ENCODE results near the gene SLC25A30. TPM values are rescaled to one million over a fixed set of nuclear protein-coding genes. Genes with fewer than 3 reads are reported as not detected.

The SLC25A30 gene
- total RNA-seq, 5 donors from 2014 or later (not counting 1 experiment from before 2014, with no cell fraction given), result 19.5 to 25.9 (median 24.2) TPM

DNA sequence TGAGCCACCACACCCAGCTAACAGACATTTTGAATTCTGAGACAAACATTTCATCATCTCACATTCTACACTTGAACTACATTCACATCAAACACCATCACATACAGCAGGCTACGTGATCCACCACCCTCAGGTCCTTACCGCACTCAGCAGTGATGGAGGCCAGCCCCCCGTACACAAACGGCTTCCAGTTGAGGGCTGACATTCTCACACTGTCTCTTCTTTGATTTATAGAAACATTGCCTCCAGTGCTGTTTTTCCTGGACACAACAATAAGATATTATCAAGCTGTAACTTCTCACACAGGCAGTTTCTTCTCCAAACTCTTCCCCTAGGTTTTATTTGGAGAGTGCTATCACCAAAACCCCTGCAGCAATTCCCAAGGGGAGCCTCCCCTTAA is 7.0 kb downstream of the SLC25A30 start:
- Mint-ChIP-seq H3K27ac (no peak overlapping the region), H3K27me3 (no peaks in the 10 kb centered on the region), H3K4me3 (no peak overlapping the region), H3K36me3 (peaks cover 34% of the 10 kb centered on the region), H3K9me3 (no peaks in the 10 kb centered on the region), H3K4me1 (peaks cover 29 to 38% (median 32%) of the 10 kb centered on the region in 3 donors)
- ChIA-PET CTCF (interaction anchor here (0.5 to 1.1 kb wide), 4 partner anchors 51 to 364 kb away, joined by 3 to 4 read pairs (median 4); no protein-coding TSS in a partner anchor), POLR2A (no interaction called here)
- peaks cover 22 to 43% of the 10 kb centered on the region in 2 donors for H3K36me3 ChIP-seq (ENCODE audit: control insufficient read depth in 2 of 2, extremely low read depth in 1 of 2, insufficient read depth in 1 of 2, low read length in 1 of 2)
- no peaks in the 10 kb centered on the region for H3K9me3 ChIP-seq
- H3K27ac ChIP-seq (ENCODE audit: low read length), result no peak overlapping the region
- no peak for ATAC-seq (replicated peaks in 1 of 4)
- 100% methylated on average over 4 of the region's 4 CpGs for WGBS (ENCODE audit: insufficient coverage)
- DNase-seq, result no peak
- H3K4me1 ChIP-seq (ENCODE audit: control insufficient read depth in 1 of 2, extremely low read depth in 1 of 2, insufficient read depth in 2 of 2, low read length in 2 of 2), result peaks cover under 1 to 21% of the 10 kb centered on the region in 2 experiments
- H3K27me3 ChIP-seq (replicated peaks in 1 of 2; ENCODE audit: control insufficient read depth in 2 of 2, extremely low read depth in 1 of 2, insufficient read depth in 2 of 2, low read length in 1 of 2), result no peaks in the 10 kb centered on the region
- no peak overlapping the region for H3K4me3 ChIP-seq (ENCODE audit: control insufficient read depth in 1 of 2, extremely low read depth in 1 of 2, low read length in 1 of 2)

DNA sequence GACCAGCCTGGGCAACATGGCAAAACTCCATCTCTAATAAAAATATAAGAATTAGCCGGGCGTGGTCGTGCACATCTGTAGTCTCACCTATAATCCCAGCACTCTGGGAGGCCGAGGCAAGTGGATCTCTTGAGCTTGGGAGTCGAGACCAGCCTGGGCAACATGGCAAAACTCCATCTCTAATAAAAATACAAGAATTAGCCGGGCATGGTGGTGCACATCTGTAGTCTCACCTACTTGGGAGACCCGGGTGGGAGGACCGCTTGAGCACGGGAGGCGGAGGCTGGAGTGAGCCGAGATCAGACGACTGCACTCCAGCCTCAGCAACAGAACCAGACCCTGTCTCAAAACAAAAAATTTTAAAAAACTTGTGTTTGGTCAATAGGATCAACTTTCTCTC is 7.7 kb downstream of the SLC25A30 start:
- H3K9me3 ChIP-seq, result no peaks in the 10 kb centered on the region
- H3K4me1 Mint-ChIP-seq, result peaks cover 29 to 38% (median 32%) of the 10 kb centered on the region in 3 donors
- POLR2A ChIA-PET, result interaction anchor here in 1 of 2 donors (0.6 kb wide), 1 partner anchor 28 kb away, joined by 4 read pairs; no protein-coding TSS in a partner anchor
- 80% methylated on average over 2 of the region's 12 CpGs for WGBS (ENCODE audit: insufficient coverage)
- ATAC-seq (replicated peaks in 1 of 4) (no peak), DNase-seq (no peak)
- peaks cover 26 to 47% of the 10 kb centered on the region in 2 donors for H3K36me3 ChIP-seq (ENCODE audit: control insufficient read depth in 2 of 2, extremely low read depth in 1 of 2, insufficient read depth in 1 of 2, low read length in 1 of 2)
- no peak overlapping the region for H3K27ac ChIP-seq (ENCODE audit: low read length)
- H3K4me3 Mint-ChIP-seq, result no peak overlapping the region
- H3K4me1 ChIP-seq (ENCODE audit: control insufficient read depth in 1 of 2, extremely low read depth in 1 of 2, insufficient read depth in 2 of 2, low read length in 2 of 2), result peaks cover 0 to 13% of the 10 kb centered on the region in 2 experiments
- H3K4me3 ChIP-seq (ENCODE audit: control insufficient read depth in 1 of 2, extremely low read depth in 1 of 2, low read length in 1 of 2), result no peak overlapping the region
- CTCF ChIA-PET, result interaction anchor here in 1 of 2 donors (0.7 kb wide), 1 partner anchor 16 kb away, joined by 3 read pairs; no protein-coding TSS in a partner anchor
- H3K9me3 Mint-ChIP-seq, result no peaks in the 10 kb centered on the region
- H3K27ac Mint-ChIP-seq, result no peak overlapping the region
- H3K27me3 ChIP-seq (replicated peaks in 1 of 2; ENCODE audit: control insufficient read depth in 2 of 2, extremely low read depth in 1 of 2, insufficient read depth in 2 of 2, low read length in 1 of 2), result no peaks in the 10 kb centered on the region
- no peaks in the 10 kb centered on the region for H3K27me3 Mint-ChIP-seq
- H3K36me3 Mint-ChIP-seq, result peaks cover 38% of the 10 kb centered on the region

DNA sequence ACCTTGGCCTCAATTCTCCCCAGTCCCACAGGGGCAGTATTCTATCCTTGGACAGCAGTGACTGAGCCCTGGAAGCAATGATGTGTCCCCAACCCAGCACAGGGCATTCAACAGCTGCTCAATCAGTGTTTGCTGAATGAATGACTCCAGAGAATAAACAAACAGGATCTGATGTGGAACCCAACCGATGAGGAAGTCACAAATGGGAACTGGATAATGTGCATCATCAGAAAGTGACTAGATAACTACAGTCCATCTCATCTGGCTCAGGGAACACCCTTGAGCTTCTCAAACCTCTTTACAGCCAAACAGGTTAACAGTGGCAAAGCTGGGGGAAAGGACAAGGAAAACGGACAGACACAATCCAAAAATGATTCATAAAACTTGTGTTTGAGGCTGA is 8.2 kb downstream of the SLC25A30 start:
- no peaks in the 10 kb centered on the region for H3K9me3 Mint-ChIP-seq
- POLR2A ChIA-PET, result no interaction called here
- H3K36me3 Mint-ChIP-seq, result peaks cover 43% of the 10 kb centered on the region
- no peak overlapping the region for H3K27ac Mint-ChIP-seq
- Histone ChIP-seq H3K27ac (ENCODE audit: low read length) (no peak overlapping the region), H3K4me1 (ENCODE audit: control insufficient read depth in 1 of 2, extremely low read depth in 1 of 2, insufficient read depth in 2 of 2, low read length in 2 of 2) (peaks cover 0 to 11% of the 10 kb centered on the region in 2 experiments), H3K4me3 (ENCODE audit: control insufficient read depth in 1 of 2, extremely low read depth in 1 of 2, low read length in 1 of 2) (no peak overlapping the region), H3K9me3 (no peaks in the 10 kb centered on the region), H3K36me3 (ENCODE audit: control insufficient read depth in 2 of 2, extremely low read depth in 1 of 2, insufficient read depth in 1 of 2, low read length in 1 of 2) (peaks cover 28 to 48% of the 10 kb centered on the region in 2 donors), H3K27me3 (replicated peaks in 1 of 2; ENCODE audit: control insufficient read depth in 2 of 2, extremely low read depth in 1 of 2, insufficient read depth in 2 of 2, low read length in 1 of 2) (no peaks in the 10 kb centered on the region)
- WGBS (ENCODE audit: insufficient coverage), result 100% methylated on average over 1 of the region's 2 CpGs
- peaks cover 27 to 35% (median 32%) of the 10 kb centered on the region in 3 donors for H3K4me1 Mint-ChIP-seq
- DNase-seq (no peak), ATAC-seq (replicated peaks in 1 of 4) (no peak)
- CTCF ChIA-PET, result interaction anchor here in 1 of 2 donors (0.7 kb wide), 1 partner anchor 16 kb away, joined by 3 read pairs; no protein-coding TSS in a partner anchor
- H3K4me3 Mint-ChIP-seq, result no peak overlapping the region
- no peaks in the 10 kb centered on the region for H3K27me3 Mint-ChIP-seq

DNA sequence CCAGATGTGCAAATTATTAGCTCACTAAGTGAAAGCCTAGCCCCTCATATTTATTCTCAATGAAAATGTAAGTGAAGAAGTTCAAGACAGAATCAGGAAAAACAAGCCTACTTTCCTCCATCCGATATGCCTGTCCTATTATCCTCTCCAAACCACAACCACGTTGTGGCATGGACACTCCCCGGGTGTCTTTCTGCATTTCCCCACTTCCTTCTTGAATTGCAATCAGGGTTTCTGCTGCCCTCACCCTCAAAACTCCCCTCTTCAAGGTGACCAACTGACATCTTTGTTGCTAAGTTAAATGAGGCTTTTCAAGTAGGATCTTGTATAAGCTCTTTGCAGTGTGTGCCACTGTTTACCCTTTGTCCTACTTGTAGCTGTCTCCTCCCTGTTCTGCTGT is 11.8 kb downstream of the SLC25A30 start:
- peaks cover 62% of the 10 kb centered on the region for H3K36me3 Mint-ChIP-seq
- POLR2A ChIA-PET, result interaction anchor here in 1 of 2 donors (0.6 kb wide), 1 partner anchor 14 kb away, joined by 4 read pairs; no protein-coding TSS in a partner anchor
- no peaks in the 10 kb centered on the region for H3K9me3 Mint-ChIP-seq
- Histone ChIP-seq H3K36me3 (ENCODE audit: control insufficient read depth in 2 of 2, extremely low read depth in 1 of 2, insufficient read depth in 1 of 2, low read length in 1 of 2) (peaks cover 35 to 72% of the 10 kb centered on the region in 2 donors), H3K9me3 (no peaks in the 10 kb centered on the region), H3K4me3 (ENCODE audit: control insufficient read depth in 1 of 2, extremely low read depth in 1 of 2, low read length in 1 of 2) (no peak overlapping the region), H3K4me1 (ENCODE audit: control insufficient read depth in 1 of 2, extremely low read depth in 1 of 2, insufficient read depth in 2 of 2, low read length in 2 of 2) (no peaks in the 10 kb centered on the region), H3K27me3 (replicated peaks in 1 of 2; ENCODE audit: control insufficient read depth in 2 of 2, extremely low read depth in 1 of 2, insufficient read depth in 2 of 2, low read length in 1 of 2) (no peaks in the 10 kb centered on the region), H3K27ac (ENCODE audit: low read length) (no peak overlapping the region)
- CTCF ChIA-PET, result interaction anchor here (0.6 to 1.1 kb wide), 3 partner anchors 9 to 700 kb away, joined by 3 to 4 read pairs (median 3); no protein-coding TSS in a partner anchor
- peaks cover 8 to 16% (median 12%) of the 10 kb centered on the region in 3 donors for H3K4me1 Mint-ChIP-seq
- no peak for DNase-seq
- peak overlapping the region; percentile 6 to 58 for H3K27ac Mint-ChIP-seq
- no peak overlapping the region for H3K4me3 Mint-ChIP-seq
- 33% methylated on average over 3 of the region's 3 CpGs for WGBS (ENCODE audit: insufficient coverage)
- H3K27me3 Mint-ChIP-seq, result no peaks in the 10 kb centered on the region
- no peak for ATAC-seq (replicated peaks in 1 of 4)

DNA sequence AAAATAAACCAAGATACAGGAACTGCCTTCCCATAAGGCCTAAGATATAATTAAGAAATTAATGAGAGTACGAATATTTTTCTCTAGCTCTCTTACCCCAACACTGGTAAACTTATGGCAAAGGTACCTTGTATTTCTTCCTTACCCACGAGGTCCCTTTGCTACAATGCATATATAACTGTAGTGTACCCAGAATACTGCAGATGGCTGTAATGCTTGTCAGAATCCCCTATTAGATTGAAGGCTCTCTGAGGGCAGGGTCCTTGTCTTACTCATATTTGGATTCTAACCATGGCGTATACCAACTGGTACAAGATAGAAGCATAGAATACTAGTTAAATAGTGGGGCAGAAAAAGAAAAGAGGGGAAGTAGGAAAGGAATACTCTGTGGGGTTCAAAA is 15.1 kb downstream of the SLC25A30 start:
- ChIA-PET CTCF (interaction anchor here in 1 of 2 donors (0.7 kb wide), 1 partner anchor 1217 kb away, joined by 4 read pairs; no protein-coding TSS in a partner anchor), POLR2A (interaction anchor here in 1 of 2 donors (0.8 kb wide), 1 partner anchor 11 kb away, joined by 3 read pairs; no protein-coding TSS in a partner anchor)
- H3K27ac ChIP-seq (ENCODE audit: low read length), result no peak overlapping the region
- no peak overlapping the region for H3K4me3 ChIP-seq (ENCODE audit: control insufficient read depth in 1 of 2, extremely low read depth in 1 of 2, low read length in 1 of 2)
- Mint-ChIP-seq H3K27ac (no peak overlapping the region), H3K36me3 (peaks cover 62% of the 10 kb centered on the region), H3K9me3 (no peaks in the 10 kb centered on the region), H3K4me3 (no peak overlapping the region), H3K4me1 (peaks cover 23 to 31% (median 24%) of the 10 kb centered on the region in 3 donors), H3K27me3 (no peaks in the 10 kb centered on the region)
- no CpG with 5 or more reads among the region's 3 CpGs for WGBS (ENCODE audit: insufficient coverage)
- no peaks in the 10 kb centered on the region for H3K9me3 ChIP-seq
- ATAC-seq (replicated peaks in 1 of 4) (no peak), DNase-seq (no peak)
- no peaks in the 10 kb centered on the region for H3K27me3 ChIP-seq (replicated peaks in 1 of 2; ENCODE audit: control insufficient read depth in 2 of 2, extremely low read depth in 1 of 2, insufficient read depth in 2 of 2, low read length in 1 of 2)
- peaks cover 25 to 71% of the 10 kb centered on the region in 2 donors for H3K36me3 ChIP-seq (ENCODE audit: control insufficient read depth in 2 of 2, extremely low read depth in 1 of 2, insufficient read depth in 1 of 2, low read length in 1 of 2)
- H3K4me1 ChIP-seq (ENCODE audit: control insufficient read depth in 1 of 2, extremely low read depth in 1 of 2, insufficient read depth in 2 of 2, low read length in 2 of 2), result peaks cover 4 to 8% of the 10 kb centered on the region in 2 experiments

DNA sequence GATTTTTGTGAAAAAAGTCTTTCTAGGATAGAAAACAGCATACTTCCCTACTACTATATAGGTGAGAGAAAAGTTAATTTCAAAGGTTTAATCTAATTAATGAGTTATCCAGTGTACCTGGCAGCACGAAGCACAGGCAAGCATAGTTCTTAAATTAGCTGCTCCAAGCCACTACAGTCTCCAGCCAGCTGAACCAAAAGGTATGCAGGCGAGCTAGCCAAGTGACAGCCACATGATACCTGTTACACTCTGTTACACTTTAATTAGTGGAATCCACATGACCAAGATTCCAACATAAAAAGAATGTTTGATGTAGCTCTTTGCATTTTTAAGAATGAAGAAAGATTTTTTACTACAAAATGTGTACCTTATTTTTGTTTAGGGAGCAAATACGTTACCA is 15.5 kb downstream of the SLC25A30 start:
- Histone ChIP-seq H3K4me1 (ENCODE audit: control insufficient read depth in 1 of 2, extremely low read depth in 1 of 2, insufficient read depth in 2 of 2, low read length in 2 of 2) (peaks cover 4 to 8% of the 10 kb centered on the region in 2 experiments), H3K36me3 (ENCODE audit: control insufficient read depth in 2 of 2, extremely low read depth in 1 of 2, insufficient read depth in 1 of 2, low read length in 1 of 2) (peaks cover 20 to 71% of the 10 kb centered on the region in 2 donors), H3K27me3 (replicated peaks in 1 of 2; ENCODE audit: control insufficient read depth in 2 of 2, extremely low read depth in 1 of 2, insufficient read depth in 2 of 2, low read length in 1 of 2) (no peaks in the 10 kb centered on the region), H3K9me3 (no peaks in the 10 kb centered on the region), H3K27ac (ENCODE audit: low read length) (no peak overlapping the region), H3K4me3 (ENCODE audit: control insufficient read depth in 1 of 2, extremely low read depth in 1 of 2, low read length in 1 of 2) (no peak overlapping the region)
- no peaks in the 10 kb centered on the region for H3K9me3 Mint-ChIP-seq
- peak overlapping the region; percentile 2 to 70 for H3K27ac Mint-ChIP-seq
- ChIA-PET POLR2A (interaction anchor here in 1 of 2 donors (0.8 kb wide), 1 partner anchor 12 kb away, joined by 3 read pairs; no protein-coding TSS in a partner anchor), CTCF (no interaction called here)
- ATAC-seq (replicated peaks in 1 of 4) (no peak), DNase-seq (no peak)
- no peaks in the 10 kb centered on the region for H3K27me3 Mint-ChIP-seq
- peaks cover 62% of the 10 kb centered on the region for H3K36me3 Mint-ChIP-seq
- H3K4me1 Mint-ChIP-seq, result peaks cover 27 to 36% (median 28%) of the 10 kb centered on the region in 3 donors
- 86% methylated on average over 1 of the region's 3 CpGs for WGBS (ENCODE audit: insufficient coverage)
- no peak overlapping the region for H3K4me3 Mint-ChIP-seq
